IMR-90 (cell line): ENCODE results near the gene MCTP1. TPM values are rescaled to one million over a fixed set of nuclear protein-coding genes. Genes with fewer than 3 reads are reported as not detected.

Experiments
- ATAC-seq: fragments of 200-7000 bp; cut with Tn5 transposase; 2 replicates; pipeline ENCODE4 v1.9.1; 2020; ENCODE audit warnings: low read depth, mild to moderate bottlenecking, moderate library complexity
- BruUV-seq: library from RNA; stranded (reverse); fragments of 400-500 nt; replicated peaks from 2 replicates; lab custom pipeline; 2021; lab: Mats Ljungman, UMichigan
- CTCF ChIA-PET: fragments of 300-600 bp; formaldehyde crosslinking; extraction: SDS; loops from one replicate; lab custom pipeline; 2021; ENCODE audit warnings: antibody characterized with exemption; lab: Yijun Ruan, JAX
- POLR2A ChIA-PET: fragments of 300-600 bp; sonication (Branson Sonifier 250); formaldehyde crosslinking; loops from one replicate; lab custom pipeline; 2022; ENCODE audit warnings: antibody characterized with exemption; ENCODE audit not compliant: unreplicated experiment; lab: Charles Lee
- DNase-seq: peaks from one replicate; pipeline ENCODE4 v3.0.0; 2013
- H2AFZ ChIP-seq: replicated peaks from 2 replicates; pipeline ENCODE3; 2013; ENCODE audit warnings: low read length, mild to moderate bottlenecking; ENCODE audit not compliant: poor library complexity
- H2AK5ac ChIP-seq: 2 replicates; pipeline ENCODE4 v1.6.1; 2013; ENCODE audit warnings: low read depth, low read length, inconsistent platforms
- H2AK9ac ChIP-seq: replicated peaks from 2 replicates; pipeline ENCODE3; 2013; ENCODE audit warnings: mild to moderate bottlenecking, low read depth, low read length, moderate library complexity; ENCODE audit not compliant: poor library complexity
- H2BK120ac ChIP-seq: 2 replicates; pipeline ENCODE4 v1.6.1; 2013; ENCODE audit warnings: low read depth, low read length, inconsistent platforms
- H2BK15ac ChIP-seq: 3 replicates; pipeline ENCODE4 v1.6.1; 2013; ENCODE audit warnings: low read depth, low read length, inconsistent platforms
- H2BK20ac ChIP-seq: 2 replicates; pipeline ENCODE4 v1.6.1; 2013; ENCODE audit warnings: low read depth, mild to moderate bottlenecking, inconsistent platforms, low read length, moderate library complexity
- H2BK5ac ChIP-seq: 2 replicates; pipeline ENCODE4 v1.6.1; 2013; ENCODE audit warnings: mild to moderate bottlenecking, low read depth, low read length, inconsistent platforms; ENCODE audit not compliant: poor library complexity, severe bottlenecking
- H3K14ac ChIP-seq: replicated peaks from 2 replicates; pipeline ENCODE4 v1.6.1; 2013; ENCODE audit warnings: low read depth, low read length, inconsistent platforms
- H3K18ac ChIP-seq: 2 replicates; pipeline ENCODE4 v1.6.1; 2013; ENCODE audit warnings: low read depth, low read length, control low read depth
- H3K23ac ChIP-seq: 2 replicates; pipeline ENCODE4 v1.6.1; 2013; ENCODE audit warnings: low read depth, low read length, inconsistent platforms
- H3K27ac ChIP-seq: 2 replicates; pipeline ENCODE4 v1.5.1; 2013; ENCODE audit warnings: mild to moderate bottlenecking, control low read depth, low read length; ENCODE audit not compliant: insufficient read depth
- H3K27me3 ChIP-seq: 2 replicates; pipeline ENCODE4 v1.6.1; 2013; ENCODE audit warnings: low read length; ENCODE audit not compliant: control insufficient read depth, insufficient read depth
- H3K36me3 ChIP-seq: 2 replicates; pipeline ENCODE4 v1.6.1; 2013; ENCODE audit warnings: low read length, mixed read lengths; ENCODE audit not compliant: control insufficient read depth, insufficient read depth
- H3K4ac ChIP-seq: 2 replicates; pipeline ENCODE4 v1.6.1; 2013; ENCODE audit warnings: low read depth, low read length, inconsistent platforms
- H3K4me1 ChIP-seq: 2 replicates; pipeline ENCODE4 v1.6.1; 2013; ENCODE audit warnings: low read length, mixed read lengths; ENCODE audit not compliant: control insufficient read depth, insufficient read depth
- H3K4me2 ChIP-seq: 2 replicates; pipeline ENCODE4 v1.6.1; 2013; ENCODE audit warnings: low read depth, mild to moderate bottlenecking, control low read depth, low read length, moderate library complexity
- H3K4me3 ChIP-seq: 2 replicates; pipeline ENCODE4 v1.5.1; 2013; ENCODE audit warnings: low read depth, mild to moderate bottlenecking, control low read depth, low read length, moderate library complexity; ENCODE audit not compliant: insufficient read depth
- H3K56ac ChIP-seq: 2 replicates; pipeline ENCODE4 v1.6.1; 2013; ENCODE audit warnings: low read length, inconsistent platforms; ENCODE audit not compliant: insufficient read depth; ENCODE audit errors: extremely low read depth
- H3K79me1 ChIP-seq, 2 experiments: 2 replicates each; pipeline ENCODE4 v1.6.1; 2013; ENCODE audit warnings: low read length in 2 of 2, inconsistent platforms in 1 of 2, low read depth in 1 of 2
- H3K9ac ChIP-seq: 2 replicates; pipeline ENCODE4 v1.6.1; 2013; ENCODE audit warnings: low read depth, low read length, control low read depth
- H3K9me1 ChIP-seq: 2 replicates; pipeline ENCODE4 v1.6.1; 2013; ENCODE audit warnings: low read length, inconsistent platforms; ENCODE audit not compliant: insufficient read depth
- H3K9me3 ChIP-seq: 2 replicates; pipeline ENCODE4 v1.6.1; 2013; ENCODE audit warnings: low read length; ENCODE audit not compliant: control insufficient read depth, insufficient read depth
- H4K20me1 ChIP-seq: 2 replicates; pipeline ENCODE4 v1.6.1; 2013; ENCODE audit warnings: low read length, inconsistent platforms; ENCODE audit not compliant: insufficient read depth
- H4K5ac ChIP-seq: 2 replicates; pipeline ENCODE4 v1.6.1; 2013; ENCODE audit warnings: mild to moderate bottlenecking, low read depth, low read length, control low read depth
- H4K8ac ChIP-seq, 2 experiments: 2 replicates each; pipeline ENCODE4 v1.6.1; 2013; ENCODE audit warnings: low read depth in 2 of 2, low read length in 2 of 2, control low read depth in 1 of 2, inconsistent platforms in 1 of 2
- H4K91ac ChIP-seq: 2 replicates; pipeline ENCODE4 v1.6.1; 2013; ENCODE audit warnings: low read depth, low read length, inconsistent platforms; ENCODE audit not compliant: insufficient read depth
- CEBPB ChIP-seq: IDR thresholded peaks from 2 replicates; pipeline ENCODE4 v1.6.1; 2012; ENCODE audit warnings: low read depth, low read length, improper control_type of control experiment
- CHD1 ChIP-seq: IDR thresholded peaks from 2 replicates; pipeline ENCODE4 v1.6.1; 2012; ENCODE audit warnings: low read depth, low read length, improper control_type of control experiment
- CTCF ChIP-seq: conservative IDR thresholded peaks from 2 replicates; pipeline ENCODE4 v1.5.1; 2012; ENCODE audit warnings: mild to moderate bottlenecking, low read depth, low read length, improper control_type of control experiment
- FOS ChIP-seq: fragments of 150-350 bp; IDR thresholded peaks from 2 replicates; pipeline ENCODE4 v1.6.1; 2016; ENCODE audit warnings: low read depth, low read length
- MAFK ChIP-seq: IDR thresholded peaks from 2 replicates; pipeline ENCODE4 v1.6.1; 2012; ENCODE audit warnings: low read depth, low read length, improper control_type of control experiment
- MXI1 ChIP-seq: IDR thresholded peaks from 2 replicates; pipeline ENCODE4 v1.6.1; 2012; ENCODE audit warnings: low read depth, mild to moderate bottlenecking, low read length, moderate library complexity, borderline replicate concordance
- NFE2L2 ChIP-seq: fragments of 150-350 bp; IDR thresholded peaks from 2 replicates; pipeline ENCODE4 v1.6.1; 2016; ENCODE audit warnings: low read depth, mild to moderate bottlenecking, low read length
- POLR2A ChIP-seq: IDR thresholded peaks from 2 replicates; pipeline ENCODE4 v1.6.1; 2012; ENCODE audit warnings: mild to moderate bottlenecking, low read depth, low read length
- RCOR1 ChIP-seq: IDR thresholded peaks from 2 replicates; pipeline ENCODE4 v1.6.1; 2012; ENCODE audit warnings: mild to moderate bottlenecking, low read length, improper control_type of control experiment; ENCODE audit not compliant: insufficient replicate concordance
- RFX5 ChIP-seq: IDR thresholded peaks from 2 replicates; pipeline ENCODE4 v1.8.0; 2012; ENCODE audit warnings: low read depth, mild to moderate bottlenecking, low read length, moderate library complexity
- SMC3 ChIP-seq: fragments of 150-350 bp; IDR thresholded peaks from 2 replicates; pipeline ENCODE4 v1.6.1; 2016; ENCODE audit warnings: low read depth, mild to moderate bottlenecking, antibody characterized with exemption, low read length, moderate library complexity
- WGBS, 2 experiments: methylation state at CpG; one replicate each; pipeline versions ENCODE4 v1.1.5 to v1.1.7; 2013; ENCODE audit warnings: missing lambda C conversion rate in 2 of 2; ENCODE audit not compliant: insufficient read length in 1 of 2; ENCODE audit errors: extremely low coverage in 2 of 2; 5-methylcytosine and 5-hydroxymethylcytosine counted together
- dilution Hi-C: fragments of 300-500 bp; cut with HindIII; formaldehyde crosslinking; loops from one replicate; pipeline ENCODE4 v1.14.3; 2018; ENCODE audit warnings: low sequenced_read_pairs; ENCODE audit not compliant: unreplicated experiment
- in situ Hi-C: fragments of 300-500 bp; cut with MboI; formaldehyde crosslinking; loops from 3 replicates; pipeline ENCODE4 v1.14.3; 2019; ENCODE audit warnings: low sequenced_read_pairs, inconsistent platforms, mixed read lengths
- intact Hi-C: fragments of 100-400 bp; cut with micrococcal nuclease; formaldehyde crosslinking; loops from 2 replicates; pipeline ENCODE4 v1.10.0; 2022
- polyA plus RNA-seq, 3 experiments: library from polyadenylated mRNA; depleted of rRNA; stranded (reverse); fragments of >200 nt; gene quantifications; 2 replicates each; pipeline ENCODE4 v1.2.3, GENCODE V29; 2012; ENCODE audit warnings: low replicate concordance in 1 of 3
- total RNA-seq: library from RNA; depleted of rRNA; stranded (reverse); fragments of >200 nt; gene quantifications from 2 replicates; pipeline ENCODE4 v1.2.3, GENCODE V29; 2012
- TF ChIP-seq, protein P1 (sequence below): fragments of 150-350 bp; IDR thresholded peaks from 2 replicates; pipeline ENCODE4 v1.6.1; 2017; ENCODE audit warnings: mild to moderate bottlenecking, antibody characterized with exemption, low read length, low read depth

MCTP1 gene
- total and polyA plus RNA-seq, 2 of the 4 experiments (the other 2 are of a cell fraction): 0.21 TPM; not detected in 1

GRCh38 chr5:95022967-95023695 is 261.8 kb downstream of the MCTP1 start:
- H2BK5ac ChIP-seq: no peak overlapping the region
- H4K8ac ChIP-seq: no peak overlapping the region
- POLR2A ChIA-PET: interaction anchor here (0.6 kb wide), 1 partner anchor 125 kb away, joined by 3 read pairs; no protein-coding TSS in a partner anchor
- no peak overlapping the region for H3K4me3 ChIP-seq
- no peak overlapping the region for H3K27ac ChIP-seq
- no peak overlapping the region for H2BK15ac ChIP-seq
- no peak overlapping the region for H4K5ac ChIP-seq
- H2AK9ac ChIP-seq: no peak overlapping the region
- no peak overlapping the region for H2BK20ac ChIP-seq
- no peak overlapping the region for H4K91ac ChIP-seq
- WGBS, 2 experiments: no CpG with 5 or more reads among the region's 5 CpGs
- no peaks in the 10 kb centered on the region for H4K20me1 ChIP-seq
- H3K9me3 ChIP-seq: no peaks in the 10 kb centered on the region
- in situ Hi-C loops: no loop called here
- H3K9me1 ChIP-seq: no peaks in the 10 kb centered on the region
- no peak overlapping the region for H3K56ac ChIP-seq
- CTCF ChIA-PET: no interaction called here
- no peak overlapping the region for H3K23ac ChIP-seq
- DNase-seq (no peak), ATAC-seq (no peak)
- H3K4ac ChIP-seq: no peak overlapping the region
- no peaks in the 10 kb centered on the region for H3K27me3 ChIP-seq
- no peak overlapping the region for H2AFZ ChIP-seq
- no peaks in the 10 kb centered on the region for H3K4me1 ChIP-seq
- H2AK5ac ChIP-seq: no peak overlapping the region
- dilution Hi-C loops: no loop called here
- no peaks in the 10 kb centered on the region for H3K36me3 ChIP-seq
- H3K18ac ChIP-seq: no peak overlapping the region
- intact Hi-C loops: no loop called here
- H3K9ac ChIP-seq: no peak overlapping the region
- H3K4me2 ChIP-seq: no peak overlapping the region
- BruUV-seq: no TSS peak
- TF ChIP-seq RFX5: no peak
- no peak for TF ChIP-seq NFE2L2
- TF ChIP-seq, protein P1, sequence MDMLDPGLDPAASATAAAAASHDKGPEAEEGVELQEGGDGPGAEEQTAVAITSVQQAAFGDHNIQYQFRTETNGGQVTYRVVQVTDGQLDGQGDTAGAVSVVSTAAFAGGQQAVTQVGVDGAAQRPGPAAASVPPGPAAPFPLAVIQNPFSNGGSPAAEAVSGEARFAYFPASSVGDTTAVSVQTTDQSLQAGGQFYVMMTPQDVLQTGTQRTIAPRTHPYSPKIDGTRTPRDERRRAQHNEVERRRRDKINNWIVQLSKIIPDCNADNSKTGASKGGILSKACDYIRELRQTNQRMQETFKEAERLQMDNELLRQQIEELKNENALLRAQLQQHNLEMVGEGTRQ: no peak
- no peak for TF ChIP-seq CTCF
- TF ChIP-seq CHD1: no peak
- TF ChIP-seq MXI1: no peak
- no peak for TF ChIP-seq FOS
- no peak for TF ChIP-seq MAFK
- no peak for TF ChIP-seq SMC3
- no peak for TF ChIP-seq POLR2A
- TF ChIP-seq RCOR1: no peak
- no peak for TF ChIP-seq CEBPB
- H3K79me1 ChIP-seq: no peaks in the 10 kb centered on the region
- no peak overlapping the region for H2BK120ac ChIP-seq
- no peak overlapping the region for H3K14ac ChIP-seq
